Cardiac muscle cell (in vitro differentiated cells and primary cell): Measurements from ENCODE around the gene PAFAH1B1. TPM values are rescaled to one million over a fixed set of nuclear protein-coding genes. Genes with fewer than 3 reads are reported as not detected.

ENCODE experiments used
- DNase-seq, 2 donors: peaks; one replicate each; pipeline versions ENCODE4 v3.0.0 to v3.0.0-alpha.2; 2010 to 2017; ENCODE audit warnings: low read depth in 1 of 2, low spot score in 1 of 2
- H3K27ac ChIP-seq: fragments of 200-600 bp; sonication (generic); 2 replicates; pipeline ENCODE4 v1.5.1; 2016
- H3K27me3 ChIP-seq: fragments of 200-600 bp; sonication (generic); 2 replicates; pipeline ENCODE4 v1.6.0; 2016; ENCODE audit warnings: control low read depth
- H3K36me3 ChIP-seq: fragments of 200-600 bp; sonication (generic); 2 replicates; pipeline ENCODE4 v1.5.1; 2016; ENCODE audit warnings: control low read depth
- H3K4me1 ChIP-seq: fragments of 200-600 bp; sonication (generic); 2 replicates; pipeline ENCODE4 v1.8.1; 2017; ENCODE audit warnings: low read depth, mild to moderate bottlenecking, mixed run types
- H3K4me3 ChIP-seq: fragments of 200-600 bp; sonication (generic); 2 replicates; pipeline ENCODE4 v1.5.1; 2016; ENCODE audit warnings: mild to moderate bottlenecking
- H3K9me3 ChIP-seq: fragments of 200-600 bp; sonication (generic); 2 replicates; pipeline ENCODE4 v1.5.1; 2017; ENCODE audit warnings: low read depth, mild to moderate bottlenecking, control low read depth
- CTCF ChIP-seq: IDR thresholded peaks from 2 replicates; pipeline ENCODE4 v1.5.1; 2012; ENCODE audit warnings: low read depth, mild to moderate bottlenecking, low read length
- polyA plus RNA-seq: library from polyadenylated mRNA; unstranded; fragments of >200 nt; fragmentation: Nextera tagmentation; extraction: Ambion mirVana; gene quantifications from 2 replicates; pipeline ENCODE4 v1.2.1, GENCODE V29; 2016
- total RNA-seq: library from RNA; depleted of rRNA; stranded (reverse); fragments of >200 nt; gene quantifications from 2 replicates; pipeline ENCODE4 v1.2.3, GENCODE V29; 2016

The PAFAH1B1 gene
- total and polyA plus RNA-seq, 2 experiments from 2014 or later: 49.3 to 79.3 TPM

GRCh38 chr17:2693561-2694380 is 100.3 kb downstream of the PAFAH1B1 start:
- no peak overlapping the region for H3K4me3 ChIP-seq
- H3K9me3 ChIP-seq: no peaks in the 10 kb centered on the region
- no peak overlapping the region for H3K27ac ChIP-seq
- H3K27me3 ChIP-seq: no peaks in the 10 kb centered on the region
- TF ChIP-seq CTCF: no peak
- DNase-seq: no peak
- H3K4me1 ChIP-seq: peaks cover 4% of the 10 kb centered on the region
- peaks cover 34% of the 10 kb centered on the region for H3K36me3 ChIP-seq

GRCh38 chr17:2694381-2695242 is 101.2 kb downstream of the PAFAH1B1 start:
- DNase-seq: no peak
- peaks cover 1% of the 10 kb centered on the region for H3K4me1 ChIP-seq
- H3K27ac ChIP-seq: no peak overlapping the region
- no peaks in the 10 kb centered on the region for H3K9me3 ChIP-seq
- H3K36me3 ChIP-seq: peaks cover 36% of the 10 kb centered on the region
- no peak for TF ChIP-seq CTCF
- H3K27me3 ChIP-seq: no peaks in the 10 kb centered on the region
- no peak overlapping the region for H3K4me3 ChIP-seq

- H3K27me3 ChIP-seq: no peaks in the 10 kb centered on the region
- no peaks in the 10 kb centered on the region for H3K9me3 ChIP-seq
- no peak overlapping the region for H3K27ac ChIP-seq
- no peak for TF ChIP-seq CTCF
- H3K4me3 ChIP-seq: no peak overlapping the region
- H3K36me3 ChIP-seq: peaks cover 36% of the 10 kb centered on the region
- DNase-seq: no peak
- no peaks in the 10 kb centered on the region for H3K4me1 ChIP-seq
Observed at GRCh38 chr17:2695243-2695960, 101.9 kb downstream of the PAFAH1B1 start.

GRCh38 chr17:2695961-2696760 is 102.7 kb downstream of the PAFAH1B1 start:
- H3K27me3 ChIP-seq: no peaks in the 10 kb centered on the region
- H3K4me3 ChIP-seq: no peak overlapping the region
- no peak overlapping the region for H3K27ac ChIP-seq
- TF ChIP-seq CTCF: no peak
- peaks cover 38% of the 10 kb centered on the region for H3K36me3 ChIP-seq
- H3K9me3 ChIP-seq: no peaks in the 10 kb centered on the region
- no peaks in the 10 kb centered on the region for H3K4me1 ChIP-seq
- no peak for DNase-seq
